HCT116 (cell line): ENCODE measurements around the gene LPAR5. TPM values are rescaled to one million over a fixed set of nuclear protein-coding genes. Genes with fewer than 3 reads are reported as not detected.

Experiments
- ATAC-seq: fragments of 200-7000 bp; cut with Tn5 transposase; 2 replicates; pipeline ENCODE4 v1.9.1; 2020; ENCODE audit warnings: mild to moderate bottlenecking, moderate library complexity
- BruUV-seq: library from RNA; stranded (reverse); fragments of 400-500 nt; replicated peaks from 2 replicates; lab custom pipeline; 2021; lab: Mats Ljungman, UMichigan
- CTCF ChIA-PET: fragments of 300-600 bp; sonication (Branson Sonifier 250); formaldehyde crosslinking; loops from one replicate; lab custom pipeline; 2021; ENCODE audit warnings: antibody characterized with exemption; lab: Charles Lee
- POLR2A ChIA-PET: fragments of 300-600, 350-600 bp; sonication (Branson Sonifier 250); formaldehyde crosslinking; loops from one replicate; lab custom pipeline; 2021; ENCODE audit warnings: antibody characterized with exemption; lab: Charles Lee
- RAD21 ChIA-PET, 2 experiments: fragments of 300-600 bp; sonication (Branson Sonifier 250); formaldehyde crosslinking; loops; one replicate each; lab custom pipeline; 2023; ENCODE audit warnings: low total read pairs in 2 of 2; ENCODE audit not compliant: uncharacterized antibody in 2 of 2, unreplicated experiment in 2 of 2, low non-redundant PET in 1 of 2; lab: Charles Lee
- DNase-seq: peaks from one replicate; pipeline ENCODE4 v3.0.0-alpha.2; 2010; ENCODE audit warnings: low read depth, low spot score
- H2AFZ ChIP-seq: fragments of 200-600 bp; shearing (Covaris generic), sonication (generic); 2 replicates; pipeline ENCODE4 v1.6.1; 2017; ENCODE audit warnings: low read depth, mixed run types, mixed read lengths, antibody characterized with exemption, low read length; ENCODE audit not compliant: poor library complexity, severe bottlenecking
- H3K27ac ChIP-seq: 2 replicates; pipeline ENCODE4 v1.5.1; 2012; ENCODE audit warnings: low read depth, low read length
- H3K27me3 ChIP-seq: fragments of 200-600 bp; sonication (generic); 2 replicates; pipeline ENCODE4 v1.6.1; 2016; ENCODE audit warnings: mixed run types, low read length, mixed read lengths; ENCODE audit not compliant: insufficient read depth
- H3K36me3 ChIP-seq, 2 experiments: fragments of 200-500 bp in 1 of 2; fragments of 200-600 bp in 1 of 2; sonication (Bioruptor generic) in 1 of 2; sonication (generic) in 1 of 2; 2 replicates each; pipeline versions ENCODE4 v1.5.1 to v1.6.1; 2014 to 2016; ENCODE audit warnings: low read length in 2 of 2, inconsistent platforms in 1 of 2, mixed read lengths in 1 of 2, mixed run types in 1 of 2; ENCODE audit not compliant: insufficient read depth in 2 of 2, control insufficient read depth in 1 of 2
- H3K4me1 ChIP-seq, 2 experiments: fragments of 200-600 bp in 1 of 2; sonication (generic) in 1 of 2; 2 replicates each; pipeline versions ENCODE4 v1.5.1 to v1.6.1; 2012 to 2017; ENCODE audit warnings: low read length in 2 of 2, inconsistent platforms in 1 of 2, mild to moderate bottlenecking in 1 of 2, mixed read lengths in 1 of 2, mixed run types in 1 of 2, moderate library complexity in 1 of 2; ENCODE audit not compliant: insufficient read depth in 2 of 2, control insufficient read depth in 1 of 2
- H3K4me2 ChIP-seq: fragments of 200-600 bp; sonication (generic); 2 replicates; pipeline ENCODE4 v1.6.1; 2017; ENCODE audit warnings: mixed run types, low read length, mixed read lengths
- H3K4me3 ChIP-seq, 2 experiments: fragments of 200-600 bp in 1 of 2; sonication (generic) in 1 of 2; replicated peaks in 1 of 2; 2 replicates each; pipeline ENCODE4 v1.5.1; 2011 to 2016; ENCODE audit warnings: low read length in 2 of 2, control low read depth in 1 of 2, low read depth in 1 of 2, mild to moderate bottlenecking in 1 of 2, mixed read lengths in 1 of 2, mixed run types in 1 of 2
- H3K79me2 ChIP-seq: fragments of 200-600 bp; sonication (generic); 2 replicates; pipeline ENCODE4 v1.6.1; 2017; ENCODE audit warnings: mild to moderate bottlenecking, mixed run types, low read length, moderate library complexity, mixed read lengths; ENCODE audit not compliant: insufficient read depth
- H3K9ac ChIP-seq: fragments of 200-600 bp; sonication (generic); 2 replicates; pipeline ENCODE4 v1.6.1; 2016; ENCODE audit warnings: low read length, mixed read lengths
- H3K9me2 ChIP-seq: fragments of 200-600 bp; sonication (generic), shearing (Covaris generic); 2 replicates; pipeline ENCODE4 v1.6.1; 2017; ENCODE audit warnings: mixed run types, mild to moderate bottlenecking, moderate library complexity; ENCODE audit not compliant: insufficient read depth
- H3K9me3 ChIP-seq, 2 experiments: fragments of 200-500 bp in 1 of 2; fragments of 200-600 bp in 1 of 2; sonication (Bioruptor generic) in 1 of 2; sonication (generic) in 1 of 2; 2 replicates each; pipeline ENCODE4 v1.6.1; 2014 to 2017; ENCODE audit warnings: low read length in 2 of 2, mixed read lengths in 2 of 2, inconsistent platforms in 1 of 2, low read depth in 1 of 2, mild to moderate bottlenecking in 1 of 2, mixed run types in 1 of 2, moderate library complexity in 1 of 2; ENCODE audit not compliant: control insufficient read depth in 1 of 2, insufficient read depth in 1 of 2
- H4K20me1 ChIP-seq: fragments of 200-600 bp; sonication (generic), shearing (Covaris generic); 2 replicates; pipeline ENCODE4 v1.6.1; 2017; ENCODE audit warnings: mixed run types, mild to moderate bottlenecking, moderate library complexity; ENCODE audit not compliant: insufficient read depth
- EZH2phosphoT487 ChIP-seq: fragments of 200-600 bp; IDR thresholded peaks from 2 replicates; pipeline ENCODE4 v1.6.1; 2018; ENCODE audit warnings: antibody characterized with exemption, borderline replicate concordance
- POLR2A ChIP-seq: IDR thresholded peaks from 2 replicates; pipeline ENCODE4 v1.7.0; 2011; ENCODE audit warnings: borderline replicate concordance; ENCODE audit not compliant: insufficient read depth, insufficient read length; ENCODE audit errors: extremely low read depth
- RAD21 ChIP-seq: IDR thresholded peaks from 2 replicates; pipeline ENCODE4 v1.6.1; 2012; ENCODE audit warnings: low read depth, mild to moderate bottlenecking
- ZFX ChIP-seq: fragments of 450-650 bp; IDR thresholded peaks from 2 replicates; pipeline ENCODE4 v1.6.1; 2017
- intact Hi-C: fragments of 100-400 bp; cut with micrococcal nuclease; formaldehyde crosslinking; loops from 2 replicates; pipeline ENCODE4 v1.10.0; 2022
- total RNA-seq: library from RNA; stranded (reverse); gene quantifications from one replicate; pipeline ENCODE4 v1.2.1, GENCODE V29; 2021; ENCODE audit not compliant: unreplicated experiment
- TF ChIP-seq, protein P1 (sequence below), 3 experiments: fragments of 200-600 bp in 1 of 3; sonication (generic) in 1 of 3; IDR thresholded peaks in 2 of 3; conservative IDR thresholded peaks in 1 of 3; 2 replicates each; pipeline ENCODE4 v1.5.1; 2012 to 2017; ENCODE audit warnings: low read depth in 2 of 3, low read length in 2 of 3, antibody characterized with exemption in 1 of 3, borderline replicate concordance in 1 of 3, control low read depth in 1 of 3, mild to moderate bottlenecking in 1 of 3, mixed read lengths in 1 of 3, mixed run types in 1 of 3, moderate library complexity in 1 of 3; ENCODE audit not compliant: insufficient read depth in 1 of 3

The LPAR5 gene
- total RNA-seq, 1 experiment from 2014 or later = 5.2 TPM

GRCh38 chr12:6570264-6570887 lies 65.4 kb downstream of the LPAR5 start:
- no TSS peak for BruUV-seq
- TF ChIP-seq, protein P1, sequence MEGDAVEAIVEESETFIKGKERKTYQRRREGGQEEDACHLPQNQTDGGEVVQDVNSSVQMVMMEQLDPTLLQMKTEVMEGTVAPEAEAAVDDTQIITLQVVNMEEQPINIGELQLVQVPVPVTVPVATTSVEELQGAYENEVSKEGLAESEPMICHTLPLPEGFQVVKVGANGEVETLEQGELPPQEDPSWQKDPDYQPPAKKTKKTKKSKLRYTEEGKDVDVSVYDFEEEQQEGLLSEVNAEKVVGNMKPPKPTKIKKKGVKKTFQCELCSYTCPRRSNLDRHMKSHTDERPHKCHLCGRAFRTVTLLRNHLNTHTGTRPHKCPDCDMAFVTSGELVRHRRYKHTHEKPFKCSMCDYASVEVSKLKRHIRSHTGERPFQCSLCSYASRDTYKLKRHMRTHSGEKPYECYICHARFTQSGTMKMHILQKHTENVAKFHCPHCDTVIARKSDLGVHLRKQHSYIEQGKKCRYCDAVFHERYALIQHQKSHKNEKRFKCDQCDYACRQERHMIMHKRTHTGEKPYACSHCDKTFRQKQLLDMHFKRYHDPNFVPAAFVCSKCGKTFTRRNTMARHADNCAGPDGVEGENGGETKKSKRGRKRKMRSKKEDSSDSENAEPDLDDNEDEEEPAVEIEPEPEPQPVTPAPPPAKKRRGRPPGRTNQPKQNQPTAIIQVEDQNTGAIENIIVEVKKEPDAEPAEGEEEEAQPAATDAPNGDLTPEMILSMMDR (IDR thresholded peaks at IDR 0.05 in 2 of 3, conservative IDR thresholded peaks at IDR 0.05 in 1 of 3; ENCODE audit: borderline replicate concordance in 1 of 3, insufficient read depth in 1 of 3, low read depth in 2 of 3, low read length in 2 of 3) = peak; percentile 36 to 86 (median 82); a peak in 5 of 6 replicates
- TF ChIP-seq POLR2A (no peak), RAD21 (peak; percentile 71)
- Histone ChIP-seq H3K9me3 (no peaks in the 10 kb centered on the region), H3K4me2 (no peak overlapping the region), H2AFZ (no peak overlapping the region), H3K27ac (0 out of 2 replicates have a peak overlapping the region, but pooled peaks have one; percentile 81), H3K36me3 (peaks cover 47 to 66% of the 10 kb centered on the region in 2 experiments; a peak in 3 of 4 replicates), H3K9ac (no peak overlapping the region), H3K27me3 (no peaks in the 10 kb centered on the region), H3K4me3 (no peak overlapping the region), H4K20me1 (no peaks in the 10 kb centered on the region; the same call in 1 of the 2 replicates), H3K9me2 (no peaks in the 10 kb centered on the region), H3K79me2 (peaks cover 47% of the 10 kb centered on the region), H3K4me1 (peaks cover 6 to 15% of the 10 kb centered on the region in 2 experiments; a peak in 3 of 4 replicates)
- peak; percentile 49 for ATAC-seq
- peak; percentile 37 for DNase-seq
- ChIA-PET CTCF (interaction anchor here (0.9 to 1.3 kb wide), 3 partner anchors 14 to 119 kb away, joined by 3 to 4 read pairs (median 3); partner anchors contain the start of gene ZNF384), RAD21 (no interaction called here), POLR2A (no interaction called here)
- intact Hi-C loops = loop anchor here (2.0 kb wide), 1 partner anchor 126 kb away; no protein-coding TSS in a partner anchor

DNA sequence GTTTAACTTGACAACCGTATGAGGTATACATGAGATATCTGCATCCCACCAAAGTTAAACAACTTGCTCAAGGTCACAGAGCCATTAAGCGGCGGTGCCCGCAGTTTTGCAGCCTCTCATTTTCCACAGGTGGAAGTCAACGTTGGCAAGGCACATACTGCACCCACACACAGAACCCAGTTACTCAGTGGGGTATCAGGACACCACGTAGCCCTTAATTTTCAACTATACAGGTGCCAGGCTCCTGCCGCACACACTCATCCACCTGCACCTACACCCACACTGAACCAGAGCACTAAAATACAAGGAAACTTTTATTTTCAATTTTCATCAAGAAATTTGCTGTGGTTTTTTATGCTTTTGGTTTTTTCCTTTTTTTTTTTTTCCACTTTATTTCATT lies 66.0 kb downstream of the LPAR5 start:
- ATAC-seq (no peak), DNase-seq (no peak)
- POLR2A ChIA-PET = no interaction called here
- peak overlapping the region; percentile 78; the same call in 1 of the 2 replicates for H3K4me2 ChIP-seq
- peaks cover 45 to 66% of the 10 kb centered on the region in 2 experiments for H3K36me3 ChIP-seq
- H4K20me1 ChIP-seq = no peaks in the 10 kb centered on the region; the same call in 1 of the 2 replicates
- CTCF ChIA-PET = interaction anchor here (1.2 to 1.3 kb wide), 2 partner anchors 14 to 120 kb away, joined by 3 to 4 read pairs; partner anchors contain the start of gene ZNF384
- H3K27ac ChIP-seq = peak overlapping the region; percentile 81; the same call in 1 of the 2 replicates
- H3K9me2 ChIP-seq = no peaks in the 10 kb centered on the region
- H2AFZ ChIP-seq = no peak overlapping the region
- TF ChIP-seq ZFX = no peak
- TF ChIP-seq EZH2phosphoT487 = no peak
- 0 out of 2 replicates have a peak overlapping the region, but pooled peaks have one; percentile 95 for H3K9ac ChIP-seq
- H3K4me3 ChIP-seq = no peak overlapping the region
- H3K79me2 ChIP-seq = peaks cover 48% of the 10 kb centered on the region
- no peaks in the 10 kb centered on the region for H3K27me3 ChIP-seq
- intact Hi-C loops = loop anchor here (2.0 to 5.0 kb wide), 2 partner anchors 38 to 127 kb away; partner anchors contain the start of gene CHD4
- peaks cover 6 to 15% of the 10 kb centered on the region in 2 experiments; a peak in 3 of 4 replicates for H3K4me1 ChIP-seq
- RAD21 ChIA-PET = no interaction called here
- no peaks in the 10 kb centered on the region for H3K9me3 ChIP-seq
- no TSS peak for BruUV-seq
